T follicular helper cell (primary cell): ENCODE data around the gene DNAJB8.
A peak's percentile ranks its signal among the peaks of the same experiment; 100 is the strongest.

Experiments used
- DNase-seq: peaks from one replicate; pipeline ENCODE4 v3.0.0-alpha.2; 2020; ENCODE audit warnings: low read depth

DNAJB8 gene

GRCh38 chr3:128426128-128426921 lies 40.4 kb downstream of the DNAJB8 start:
- DNase-seq, result peak; percentile 24

DNA sequence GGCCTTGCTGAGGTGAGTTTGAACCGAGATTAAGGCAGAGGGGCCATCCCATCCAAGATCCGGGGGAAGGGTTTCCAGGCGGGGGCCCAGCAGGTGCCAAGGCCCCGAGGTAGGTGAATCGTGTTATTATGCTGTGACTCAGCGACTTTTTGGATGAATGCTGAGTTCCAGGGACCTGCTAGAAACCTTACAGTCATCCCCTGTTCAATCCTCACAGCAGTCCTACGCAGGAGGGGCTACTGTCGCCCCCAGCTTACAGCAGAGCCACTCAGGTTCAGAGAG lies 40.9 kb downstream of the DNAJB8 start:
- no peak for DNase-seq

GRCh38 chr3:128425142-128425845 lies 41.4 kb downstream of the DNAJB8 start:
- DNase-seq, result no peak

- no peak for DNase-seq
These were observed 42.1 kb downstream of the DNAJB8 start for GRCh38 chr3:128424508-128425069.

DNA sequence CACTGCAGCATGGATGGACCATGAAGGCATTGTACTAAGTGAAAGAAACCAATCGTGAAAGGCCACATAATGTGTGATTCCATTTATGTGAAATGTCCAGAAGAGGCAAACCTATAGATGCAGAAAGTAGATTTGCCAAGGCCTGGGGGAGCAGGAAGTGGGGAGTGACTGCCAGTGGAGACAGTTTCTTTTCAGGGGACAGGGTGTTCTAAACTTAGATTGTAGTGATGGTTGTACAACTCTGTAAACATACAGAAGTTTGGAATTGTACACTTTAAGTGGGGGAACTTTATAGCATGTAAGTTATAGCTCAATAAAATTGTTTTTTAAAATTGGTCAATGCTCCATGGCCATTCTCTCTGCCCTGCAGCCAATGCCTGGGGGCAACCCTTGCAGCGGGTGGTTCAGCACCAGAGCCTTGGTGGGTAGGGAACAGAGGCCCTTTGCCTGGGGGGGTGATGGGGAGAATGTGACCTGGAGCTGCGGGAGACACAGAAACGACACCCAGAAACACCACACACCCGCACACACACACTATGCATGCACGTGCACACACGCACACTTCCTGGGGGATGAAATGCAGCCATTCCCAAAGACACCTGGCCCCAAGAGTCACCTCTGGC lies 43.1 kb downstream of the DNAJB8 start:
- no peak for DNase-seq

- no peak for DNase-seq
These were observed 43.7 kb downstream of the DNAJB8 start for GRCh38 chr3:128422762-128423524.

- no peak for DNase-seq
These were observed 44.7 kb downstream of the DNAJB8 start for GRCh38 chr3:128421966-128422365.

DNA sequence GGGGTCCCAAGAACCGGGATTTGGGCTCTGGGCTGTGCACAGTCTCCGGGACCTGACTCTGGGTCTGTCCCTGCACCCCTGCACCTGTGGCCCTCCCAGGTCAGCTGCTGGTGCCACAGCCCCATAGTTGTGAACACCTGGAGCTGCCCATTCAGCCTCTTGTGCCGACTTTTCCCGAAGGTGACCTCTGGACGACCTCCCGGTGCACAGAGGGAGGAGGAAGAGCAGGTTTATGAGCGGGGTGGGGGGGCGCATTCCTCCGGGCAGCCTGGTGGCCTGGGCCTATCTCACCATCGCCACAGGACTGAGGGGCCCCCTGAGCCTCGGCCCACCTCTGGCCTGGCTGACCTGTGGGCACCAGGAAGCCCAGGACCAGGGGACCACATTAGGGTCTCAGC lies 45.3 kb downstream of the DNAJB8 start:
- DNase-seq, result no peak

GRCh38 chr3:128420720-128421438 lies 45.8 kb downstream of the DNAJB8 start:
- DNase-seq, result no peak

GRCh38 chr3:128420289-128420688 lies 46.4 kb downstream of the DNAJB8 start:
- no peak for DNase-seq

GRCh38 chr3:128419311-128419710 lies 47.4 kb downstream of the DNAJB8 start:
- DNase-seq, result no peak

- no peak for DNase-seq
These were observed 47.8 kb downstream of the DNAJB8 start for GRCh38 chr3:128418900-128419299.

- DNase-seq, result no peak
These were observed 50.0 kb downstream of the DNAJB8 start for GRCh38 chr3:128416578-128417211.

DNA sequence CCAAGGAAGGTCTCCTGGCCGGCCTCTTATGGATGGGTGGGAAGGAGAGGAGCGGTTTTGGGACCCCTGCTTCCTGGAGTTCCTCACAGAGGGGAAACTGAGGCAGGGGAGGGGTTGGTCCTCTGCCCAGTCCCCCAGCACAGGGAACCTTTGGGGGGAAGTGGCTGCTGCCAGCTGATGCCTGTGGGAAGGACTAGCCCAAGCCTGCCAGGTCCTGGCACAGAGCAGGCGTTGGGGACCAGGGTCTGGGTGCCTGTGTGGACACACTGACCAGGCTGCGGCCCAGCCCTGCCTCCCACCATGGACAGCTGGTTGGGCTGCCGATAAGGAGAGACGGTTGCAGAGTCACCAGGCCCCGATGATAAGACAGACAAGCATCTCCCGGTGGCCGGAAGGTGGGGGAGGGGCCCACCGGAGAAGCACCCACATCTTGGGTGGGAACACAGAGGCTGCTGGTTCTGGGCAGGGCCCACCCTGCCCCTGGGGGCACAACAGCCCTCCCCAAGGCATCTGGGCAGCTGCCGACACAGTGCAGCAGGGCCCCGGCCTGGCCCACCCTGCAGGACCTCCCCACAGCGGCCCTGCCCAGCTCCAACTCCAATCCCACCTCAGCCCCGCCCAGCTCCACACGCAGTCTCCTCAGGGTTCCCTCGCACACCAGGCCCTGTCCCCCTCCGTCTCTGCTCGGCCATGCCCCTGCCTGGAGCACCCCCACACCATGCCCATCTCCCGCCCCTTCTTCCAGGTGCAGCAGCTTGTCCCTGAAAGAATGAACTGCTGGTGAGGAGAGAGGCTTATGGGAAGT lies 50.7 kb downstream of the DNAJB8 start:
- no peak for DNase-seq

DNA sequence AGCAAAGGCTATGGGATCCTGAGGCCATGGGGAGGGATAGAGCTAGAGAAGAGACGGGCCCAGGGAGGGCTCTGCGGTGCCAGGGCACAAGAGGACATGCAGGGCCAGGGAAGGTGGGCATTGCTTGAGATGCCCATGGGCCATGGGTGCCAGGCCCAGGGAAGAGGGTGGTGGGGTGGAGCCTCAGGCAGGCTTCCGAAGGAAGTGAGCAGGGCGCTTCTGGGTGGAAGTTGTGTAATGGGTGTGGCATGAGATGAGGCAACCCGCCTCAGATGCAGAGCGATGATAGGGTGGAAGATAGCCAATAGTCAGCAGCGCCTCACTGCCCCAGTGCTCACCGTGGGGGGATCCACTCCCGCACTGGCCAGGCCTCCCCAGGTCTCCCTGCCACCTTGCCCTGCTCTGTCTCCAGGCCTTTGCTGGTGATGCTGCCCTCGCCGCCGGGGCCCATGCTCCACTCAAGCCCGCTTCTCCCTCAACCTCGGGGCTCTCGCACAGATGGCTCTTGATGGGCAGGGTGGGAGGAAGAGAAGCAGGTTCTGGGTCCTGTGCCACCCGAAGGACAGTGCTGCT lies 51.4 kb downstream of the DNAJB8 start:
- no peak for DNase-seq

- DNase-seq, result no peak
These were observed 53.1 kb downstream of the DNAJB8 start for GRCh38 chr3:128413413-128414205.

DNA sequence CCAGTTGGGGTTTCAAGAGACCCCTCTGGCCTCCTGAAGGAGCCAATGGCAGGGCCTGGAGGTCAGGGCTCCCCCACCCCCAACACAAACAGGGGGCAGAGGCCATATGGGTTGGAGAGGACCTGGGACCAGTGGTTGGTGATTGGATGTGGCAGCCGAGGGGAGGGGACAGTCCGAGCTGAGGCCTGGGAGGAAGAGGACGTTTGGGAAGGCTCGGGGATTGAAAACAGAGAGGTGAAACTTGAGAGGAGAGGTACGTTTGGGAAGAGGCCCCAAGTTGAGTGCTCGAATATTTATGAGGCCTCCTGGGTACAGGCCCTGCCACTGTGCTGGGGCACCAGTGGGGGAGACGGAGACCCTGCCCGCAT lies 53.7 kb downstream of the DNAJB8 start:
- DNase-seq, result no peak
